Chondrocyte (in vitro differentiated cells): Measurements from ENCODE around the gene POU2AF2. TPM values are rescaled to one million over a fixed set of nuclear protein-coding genes. Genes with fewer than 3 reads are reported as not detected.
"Not testable (repeated sequence)": the region's sequence is repeated elsewhere in the genome, so short reads cannot be mapped to it uniquely, and the experiment has no call there.

Source experiments
- DNase-seq: peaks from one replicate; pipeline ENCODE4 v3.0.0; 2021; ENCODE audit warnings: mixed read lengths, low spot score
- H3K27ac Mint-ChIP-seq: one replicate; pipeline ENCODE4 v1.8.0; 2021; ENCODE audit warnings: mild to moderate bottlenecking, moderate library complexity, mixed read lengths; ENCODE audit not compliant: unreplicated experiment
- H3K27me3 Mint-ChIP-seq: 2 replicates; pipeline ENCODE4 v1.8.0; 2021; ENCODE audit warnings: low read depth, mixed read lengths
- H3K36me3 Mint-ChIP-seq: 2 replicates; pipeline ENCODE4 v1.8.0; 2021; ENCODE audit warnings: low read depth, mixed read lengths
- H3K4me1 Mint-ChIP-seq: 2 replicates; pipeline ENCODE4 v1.8.0; 2021; ENCODE audit warnings: low read depth, mild to moderate bottlenecking, mixed read lengths
- H3K4me3 Mint-ChIP-seq: one replicate; pipeline ENCODE4 v1.8.0; 2021; ENCODE audit warnings: mild to moderate bottlenecking, moderate library complexity, mixed read lengths; ENCODE audit not compliant: unreplicated experiment
- H3K9me3 Mint-ChIP-seq: 2 replicates; pipeline ENCODE4 v1.8.0; 2021; ENCODE audit warnings: low read depth, mixed read lengths
- total RNA-seq: library from RNA; stranded (reverse); gene quantifications from 3 replicates; pipeline ENCODE4 v1.2.1, GENCODE V29; 2021
- TF ChIP-seq, protein P1 (sequence below): fragments of 200-600 bp; sonication (generic); IDR thresholded peaks from 2 replicates; pipeline ENCODE4 v1.5.0; 2021; ENCODE audit warnings: antibody characterized with exemption, mild to moderate bottlenecking, moderate library complexity

Gene POU2AF2
- total RNA-seq, 1 donor from 2014 or later: not detected

DNA sequence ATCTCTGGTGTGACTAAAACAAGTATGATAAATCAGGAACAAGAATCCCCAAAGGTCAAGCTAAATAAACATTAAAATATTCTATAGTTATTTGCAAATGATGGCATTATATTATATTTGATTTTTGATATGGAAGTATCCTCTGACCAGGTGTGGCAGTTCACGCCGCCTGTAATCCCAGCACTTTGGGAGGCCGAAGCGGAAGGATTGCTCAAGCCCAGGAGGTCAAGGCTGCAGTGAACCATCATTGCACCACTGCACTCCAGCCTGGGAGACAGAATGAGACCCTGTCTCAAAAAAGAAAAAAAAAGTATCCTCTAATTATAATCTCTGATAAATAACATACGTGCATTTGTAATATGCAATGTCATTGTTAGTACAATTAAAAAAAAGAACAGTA is 46.2 kb downstream of the POU2AF2 start:
- no peaks in the 10 kb centered on the region for H3K9me3 Mint-ChIP-seq
- H3K36me3 Mint-ChIP-seq: no peaks in the 10 kb centered on the region
- peaks cover 10% of the 10 kb centered on the region for H3K27me3 Mint-ChIP-seq
- H3K4me3 Mint-ChIP-seq: no peak overlapping the region
- H3K4me1 Mint-ChIP-seq: no peaks in the 10 kb centered on the region
- H3K27ac Mint-ChIP-seq: no peak overlapping the region
- TF ChIP-seq, protein P1, sequence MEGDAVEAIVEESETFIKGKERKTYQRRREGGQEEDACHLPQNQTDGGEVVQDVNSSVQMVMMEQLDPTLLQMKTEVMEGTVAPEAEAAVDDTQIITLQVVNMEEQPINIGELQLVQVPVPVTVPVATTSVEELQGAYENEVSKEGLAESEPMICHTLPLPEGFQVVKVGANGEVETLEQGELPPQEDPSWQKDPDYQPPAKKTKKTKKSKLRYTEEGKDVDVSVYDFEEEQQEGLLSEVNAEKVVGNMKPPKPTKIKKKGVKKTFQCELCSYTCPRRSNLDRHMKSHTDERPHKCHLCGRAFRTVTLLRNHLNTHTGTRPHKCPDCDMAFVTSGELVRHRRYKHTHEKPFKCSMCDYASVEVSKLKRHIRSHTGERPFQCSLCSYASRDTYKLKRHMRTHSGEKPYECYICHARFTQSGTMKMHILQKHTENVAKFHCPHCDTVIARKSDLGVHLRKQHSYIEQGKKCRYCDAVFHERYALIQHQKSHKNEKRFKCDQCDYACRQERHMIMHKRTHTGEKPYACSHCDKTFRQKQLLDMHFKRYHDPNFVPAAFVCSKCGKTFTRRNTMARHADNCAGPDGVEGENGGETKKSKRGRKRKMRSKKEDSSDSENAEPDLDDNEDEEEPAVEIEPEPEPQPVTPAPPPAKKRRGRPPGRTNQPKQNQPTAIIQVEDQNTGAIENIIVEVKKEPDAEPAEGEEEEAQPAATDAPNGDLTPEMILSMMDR: no peak
- no peak for DNase-seq

DNA sequence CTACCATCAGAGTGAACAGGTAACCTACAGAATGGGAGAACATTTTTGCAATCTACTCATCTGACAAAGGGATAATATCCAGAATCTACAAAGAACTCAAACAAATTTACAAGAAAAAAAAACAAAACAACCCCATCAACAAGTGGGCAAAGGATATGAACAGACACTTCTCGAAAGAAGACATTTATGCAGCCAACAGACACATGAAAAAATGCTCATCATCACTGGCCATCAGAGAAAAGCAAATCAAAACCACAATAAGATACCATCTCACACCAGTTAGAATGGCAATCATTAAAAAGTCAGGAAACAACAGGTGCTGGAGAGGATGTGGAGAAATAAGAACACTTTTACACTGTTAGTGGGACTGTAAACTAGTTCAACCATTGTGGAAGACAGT is 46.9 kb downstream of the POU2AF2 start:
- H3K27me3 Mint-ChIP-seq: peaks cover 12% of the 10 kb centered on the region
- H3K4me3 Mint-ChIP-seq, H3K27ac Mint-ChIP-seq, H3K36me3 Mint-ChIP-seq, H3K9me3 Mint-ChIP-seq, DNase-seq, H3K4me1 Mint-ChIP-seq: not testable (repeated sequence)

DNA sequence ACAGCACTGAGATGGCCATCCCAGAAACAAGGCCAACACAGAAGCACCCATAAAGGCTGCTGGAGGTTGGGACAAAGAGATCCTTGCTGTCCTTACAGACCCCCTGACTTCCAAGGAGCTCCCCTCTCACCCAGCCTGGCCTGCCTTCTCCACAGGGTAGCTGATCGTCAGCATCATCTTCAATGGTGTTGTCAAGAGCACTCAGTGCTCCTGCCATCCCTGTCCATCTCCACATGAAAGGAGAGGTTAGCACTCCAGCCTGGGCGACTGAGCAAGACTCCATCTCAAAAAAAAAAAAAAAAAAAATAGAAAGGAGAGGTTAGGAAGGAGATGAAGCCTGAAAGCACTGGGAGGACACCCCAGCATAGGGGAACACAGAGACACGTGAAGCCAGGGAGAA is 50.7 kb downstream of the POU2AF2 start:
- TF ChIP-seq, protein P1: no peak
- no peaks in the 10 kb centered on the region for H3K4me1 Mint-ChIP-seq
- H3K9me3 Mint-ChIP-seq: no peaks in the 10 kb centered on the region
- H3K27ac Mint-ChIP-seq: peak overlapping the region; percentile 32
- peaks cover 7% of the 10 kb centered on the region for H3K27me3 Mint-ChIP-seq
- H3K4me3 Mint-ChIP-seq: no peak overlapping the region
- DNase-seq: no peak
- H3K36me3 Mint-ChIP-seq: no peaks in the 10 kb centered on the region

DNA sequence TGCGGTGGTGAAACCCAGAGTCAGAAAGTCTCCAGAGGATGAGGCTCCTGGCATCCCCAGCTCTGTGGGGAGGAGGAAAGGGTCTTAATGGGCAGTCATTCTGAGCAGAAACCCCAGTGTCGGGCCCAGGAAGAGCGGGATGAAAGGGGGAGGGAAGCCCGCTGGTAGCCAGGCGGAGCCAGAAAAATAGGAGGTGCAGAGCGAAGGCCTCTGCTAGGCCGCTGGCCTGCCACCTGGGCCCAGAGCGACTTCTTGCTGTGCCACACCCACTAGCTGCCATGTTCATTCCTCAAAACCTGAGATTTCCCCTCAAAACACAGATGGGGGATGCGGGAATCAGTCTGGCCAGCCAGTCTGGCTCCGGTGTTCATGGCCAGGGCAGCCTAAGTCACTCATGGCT is 52.2 kb downstream of the POU2AF2 start:
- Mint-ChIP-seq H3K9me3 (no peaks in the 10 kb centered on the region), H3K4me3 (peak overlapping the region; percentile 10), H3K36me3 (no peaks in the 10 kb centered on the region), H3K4me1 (no peaks in the 10 kb centered on the region), H3K27me3 (peaks cover 8% of the 10 kb centered on the region), H3K27ac (no peak overlapping the region)
- TF ChIP-seq, protein P1: no peak
- no peak for DNase-seq

DNA sequence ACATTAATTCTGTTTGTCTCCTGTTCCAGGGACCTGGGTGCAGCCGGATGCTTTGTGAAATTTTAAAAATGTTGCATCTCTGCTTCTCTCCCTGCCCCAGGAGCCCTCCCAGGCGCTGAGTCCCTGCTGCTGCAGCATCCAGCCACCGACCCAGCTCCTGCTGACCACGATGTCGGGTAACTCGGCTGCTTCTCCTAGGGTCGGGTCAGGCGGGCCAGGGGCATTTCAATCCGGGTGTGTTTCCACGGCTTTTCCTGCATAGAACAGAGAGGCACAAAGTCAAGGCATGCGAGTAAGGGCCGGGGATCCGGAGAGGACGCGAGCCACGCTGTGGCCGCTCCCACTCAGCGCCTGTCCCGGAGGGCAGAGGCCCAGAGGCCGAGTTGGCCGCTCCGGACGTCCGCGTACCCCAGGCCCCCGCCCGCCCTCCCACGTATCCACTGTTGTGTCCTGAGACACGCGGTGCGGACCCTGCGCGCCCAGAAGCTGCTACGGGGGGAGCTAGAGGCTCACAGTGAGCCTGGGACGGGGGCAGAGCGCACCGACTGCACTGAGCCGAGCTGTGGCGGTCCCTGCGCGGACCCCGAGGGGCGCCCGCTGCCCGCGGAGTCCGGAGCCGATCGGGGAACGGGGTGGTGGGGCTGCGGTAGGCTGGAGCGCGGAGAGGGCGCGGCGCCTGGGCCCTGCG is 53.0 kb downstream of the POU2AF2 start, which contains the start of gene POU2AF3:
Gene POU2AF3, plus strand, starts transcription at position 134 of the 688 bp plus-strand sequence. Its CDS starts 36 bp downstream, at position 170.
- H3K36me3 Mint-ChIP-seq: no peaks in the 10 kb centered on the region
- no peak within 1 kb of the TSS for H3K27ac Mint-ChIP-seq
- peaks cover 10% of the 10 kb centered on the region for H3K27me3 Mint-ChIP-seq
- no peaks in the 10 kb centered on the region for H3K9me3 Mint-ChIP-seq
- TF ChIP-seq, protein P1: no peak
- no peaks in the 10 kb centered on the region for H3K4me1 Mint-ChIP-seq
- no peak for DNase-seq
- H3K4me3 Mint-ChIP-seq: peak within 1 kb of the TSS; percentile 63
